ENCODE data around the gene MACROD2. TPM values are rescaled to one million over a fixed set of nuclear protein-coding genes. Genes with fewer than 3 reads are reported as not detected.

MACROD2 gene
- total and polyA plus RNA-seq, 8 donors: 0.78 to 31.3 (median 10.9) TPM; not detected in 1

GRCh38 chr20:16018881-16019280, 2023.6 kb downstream of the MACROD2 start:
- Histone ChIP-seq H3K4me1 (no peaks in the 10 kb centered on the region), H3K27me3 (no peaks in the 10 kb centered on the region), H3K9me3 (no peaks in the 10 kb centered on the region), H3K4me3 (no peak overlapping the region), H3K27ac (no peak overlapping the region), H3K36me3 (no peaks in the 10 kb centered on the region)
- no peak for DNase-seq
- intact Hi-C loops (cut with DNase I; ENCODE audit: low total_unique reads): no loop called here
- no peak for TF ChIP-seq POLR2AphosphoS5 (IDR thresholded peaks at IDR 0.05)
- TF ChIP-seq EP300 (IDR thresholded peaks at IDR 0.05): no peak
- TF ChIP-seq POLR2A (IDR thresholded peaks at IDR 0.05): no peak
- no peak for TF ChIP-seq CTCF (IDR thresholded peaks at IDR 0.05)

GRCh38 chr20:16020971-16021370, 2025.7 kb downstream of the MACROD2 start:
- Histone ChIP-seq H3K4me3 (no peak overlapping the region), H3K9me3 (no peaks in the 10 kb centered on the region), H3K27me3 (no peaks in the 10 kb centered on the region), H3K27ac (no peak overlapping the region), H3K4me1 (no peaks in the 10 kb centered on the region), H3K36me3 (no peaks in the 10 kb centered on the region)
- no peak for DNase-seq
- intact Hi-C loops (cut with DNase I; ENCODE audit: low total_unique reads): no loop called here
- no peak for TF ChIP-seq POLR2AphosphoS5 (IDR thresholded peaks at IDR 0.05)
- TF ChIP-seq EP300 (IDR thresholded peaks at IDR 0.05): no peak
- TF ChIP-seq CTCF (IDR thresholded peaks at IDR 0.05): no peak
- TF ChIP-seq POLR2A (IDR thresholded peaks at IDR 0.05): no peak
- 60 to 64% (median 62%) methylated on average over 3 of the region's 3 CpGs for WGBS, 5 donors

- H3K4me3 ChIP-seq: no peak overlapping the region
- intact Hi-C loops (cut with DNase I; ENCODE audit: low total_unique reads): no loop called here
- WGBS, 5 donors: 75 to 88% (median 81%) methylated on average over 1 of the region's 1 CpG
- TF ChIP-seq CTCF (IDR thresholded peaks at IDR 0.05) (no peak), EP300 (IDR thresholded peaks at IDR 0.05) (no peak), POLR2AphosphoS5 (IDR thresholded peaks at IDR 0.05) (no peak), POLR2A (IDR thresholded peaks at IDR 0.05) (no peak)
- H3K36me3 ChIP-seq: no peaks in the 10 kb centered on the region
- H3K9me3 ChIP-seq: no peaks in the 10 kb centered on the region
- H3K27me3 ChIP-seq: no peaks in the 10 kb centered on the region
- no peak overlapping the region for H3K27ac ChIP-seq
- no peaks in the 10 kb centered on the region for H3K4me1 ChIP-seq
- no peak for DNase-seq
These were observed 2029.8 kb downstream of the MACROD2 start for GRCh38 chr20:16025084-16025483.

DNA sequence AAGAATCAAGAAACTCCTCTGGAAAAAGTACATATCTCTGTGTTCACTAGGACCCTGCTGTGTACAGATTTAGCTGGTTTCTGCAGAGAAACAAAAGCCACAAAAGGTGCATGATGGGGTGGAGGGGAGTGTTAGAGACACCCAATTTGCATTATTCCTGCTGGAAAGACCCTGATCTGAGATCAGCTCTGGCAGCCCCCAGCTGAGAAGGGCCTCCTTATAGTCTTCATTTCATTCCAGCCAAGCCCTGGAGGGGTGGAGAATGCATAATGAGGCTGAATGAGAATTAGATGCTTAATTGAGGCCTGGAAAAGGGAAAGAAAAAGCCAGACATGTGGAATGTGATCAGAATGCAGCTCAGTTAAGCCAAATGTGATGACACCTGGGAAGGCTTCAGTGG, 2032.4 kb downstream of the MACROD2 start:
- H3K36me3 ChIP-seq: no peaks in the 10 kb centered on the region
- H3K9me3 ChIP-seq: no peaks in the 10 kb centered on the region
- intact Hi-C loops (cut with DNase I; ENCODE audit: low total_unique reads): no loop called here
- no peak overlapping the region for H3K4me3 ChIP-seq
- no peak for TF ChIP-seq POLR2AphosphoS5 (IDR thresholded peaks at IDR 0.05)
- TF ChIP-seq EP300 (IDR thresholded peaks at IDR 0.05): no peak
- TF ChIP-seq POLR2A (IDR thresholded peaks at IDR 0.05): no peak
- no peak for TF ChIP-seq CTCF (IDR thresholded peaks at IDR 0.05)
- no peak overlapping the region for H3K27ac ChIP-seq
- H3K4me1 ChIP-seq: no peaks in the 10 kb centered on the region
- DNase-seq: no peak
- H3K27me3 ChIP-seq: no peaks in the 10 kb centered on the region
